Cardiac muscle cell (in vitro differentiated cells and primary cell): ENCODE results near the gene SPTSSA. TPM values are rescaled to one million over a fixed set of nuclear protein-coding genes. Genes with fewer than 3 reads are reported as not detected.

Experiments used
- DNase-seq, 2 donors: peaks; one replicate each; pipeline versions ENCODE4 v3.0.0 to v3.0.0-alpha.2; 2010 to 2017; ENCODE audit warnings: low read depth in 1 of 2, low spot score in 1 of 2
- H3K27ac ChIP-seq: fragments of 200-600 bp; sonication (generic); 2 replicates; pipeline ENCODE4 v1.5.1; 2016
- H3K27me3 ChIP-seq: fragments of 200-600 bp; sonication (generic); 2 replicates; pipeline ENCODE4 v1.6.0; 2016; ENCODE audit warnings: control low read depth
- H3K36me3 ChIP-seq: fragments of 200-600 bp; sonication (generic); 2 replicates; pipeline ENCODE4 v1.5.1; 2016; ENCODE audit warnings: control low read depth
- H3K4me1 ChIP-seq: fragments of 200-600 bp; sonication (generic); 2 replicates; pipeline ENCODE4 v1.8.1; 2017; ENCODE audit warnings: low read depth, mild to moderate bottlenecking, mixed run types
- H3K4me3 ChIP-seq: fragments of 200-600 bp; sonication (generic); 2 replicates; pipeline ENCODE4 v1.5.1; 2016; ENCODE audit warnings: mild to moderate bottlenecking
- H3K9me3 ChIP-seq: fragments of 200-600 bp; sonication (generic); 2 replicates; pipeline ENCODE4 v1.5.1; 2017; ENCODE audit warnings: low read depth, mild to moderate bottlenecking, control low read depth
- CTCF ChIP-seq: IDR thresholded peaks from 2 replicates; pipeline ENCODE4 v1.5.1; 2012; ENCODE audit warnings: low read depth, mild to moderate bottlenecking, low read length
- polyA plus RNA-seq: library from polyadenylated mRNA; unstranded; fragments of >200 nt; fragmentation: Nextera tagmentation; extraction: Ambion mirVana; gene quantifications from 2 replicates; pipeline ENCODE4 v1.2.1, GENCODE V29; 2016
- total RNA-seq: library from RNA; depleted of rRNA; stranded (reverse); fragments of >200 nt; gene quantifications from 2 replicates; pipeline ENCODE4 v1.2.3, GENCODE V29; 2016

The SPTSSA gene
- total and polyA plus RNA-seq, 2 experiments from 2014 or later = 12.5 to 38.0 TPM

- Histone ChIP-seq H3K4me3 (no peak overlapping the region), H3K4me1 (peaks cover 16% of the 10 kb centered on the region), H3K27me3 (no peaks in the 10 kb centered on the region), H3K27ac (no peak overlapping the region), H3K9me3 (no peaks in the 10 kb centered on the region), H3K36me3 (peaks cover 8% of the 10 kb centered on the region)
- DNase-seq = no peak
- no peak for TF ChIP-seq CTCF
These were observed 12.1 kb downstream of the SPTSSA start for GRCh38 chr14:34449819-34450541.

- no peak overlapping the region for H3K27ac ChIP-seq
- DNase-seq = no peak
- H3K27me3 ChIP-seq = no peaks in the 10 kb centered on the region
- no peaks in the 10 kb centered on the region for H3K9me3 ChIP-seq
- TF ChIP-seq CTCF = peak; percentile 3
- peaks cover 10% of the 10 kb centered on the region for H3K36me3 ChIP-seq
- no peak overlapping the region for H3K4me3 ChIP-seq
- H3K4me1 ChIP-seq = no peaks in the 10 kb centered on the region
These were observed 22.9 kb downstream of the SPTSSA start for GRCh38 chr14:34439090-34439489.

DNA sequence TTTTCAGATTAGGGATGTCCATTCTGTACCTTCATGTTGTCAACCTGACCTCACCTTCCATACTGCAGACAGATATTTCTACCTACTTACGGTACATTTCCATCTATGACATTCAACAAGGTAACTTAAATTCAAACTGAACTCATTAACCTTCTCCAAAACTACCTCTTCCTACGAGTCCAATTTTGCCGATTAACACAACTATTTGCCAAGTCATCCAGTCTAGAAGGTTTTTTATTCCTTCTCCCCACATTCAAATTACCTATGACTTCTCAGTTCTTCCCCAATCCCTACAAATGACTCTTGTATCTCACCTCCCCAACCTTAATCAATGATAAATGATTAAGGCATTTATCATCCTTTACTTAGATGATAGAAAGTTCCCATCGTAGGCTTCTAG lies 23.6 kb downstream of the SPTSSA start:
- Histone ChIP-seq H3K4me3 (no peak overlapping the region), H3K36me3 (peaks cover 7% of the 10 kb centered on the region), H3K9me3 (no peaks in the 10 kb centered on the region), H3K27ac (no peak overlapping the region), H3K27me3 (no peaks in the 10 kb centered on the region), H3K4me1 (no peaks in the 10 kb centered on the region)
- no peak for DNase-seq
- TF ChIP-seq CTCF = no peak

GRCh38 chr14:34437729-34438080 lies 24.3 kb downstream of the SPTSSA start:
- TF ChIP-seq CTCF = no peak
- H3K36me3 ChIP-seq = peaks cover 7% of the 10 kb centered on the region

GRCh38 chr14:34436960-34437728 lies 24.9 kb downstream of the SPTSSA start:
- peak in 1 of 2 donors; percentile 30 for DNase-seq
- Histone ChIP-seq H3K27ac (peak overlapping the region; percentile 25), H3K4me3 (no peak overlapping the region)

More at GRCh38 chr14:34437729-34438080, 24.3 kb downstream of the SPTSSA start:
- H3K4me3 ChIP-seq = no peak overlapping the region
- H3K4me1 ChIP-seq = no peaks in the 10 kb centered on the region
- H3K9me3 ChIP-seq = no peaks in the 10 kb centered on the region
- H3K27ac ChIP-seq = peak overlapping the region; percentile 25
- no peaks in the 10 kb centered on the region for H3K27me3 ChIP-seq
- DNase-seq = peak in 1 of 2 donors; percentile 18

More at GRCh38 chr14:34436960-34437728, 24.9 kb downstream of the SPTSSA start:
- H3K27me3 ChIP-seq = no peaks in the 10 kb centered on the region
- no peaks in the 10 kb centered on the region for H3K9me3 ChIP-seq
- H3K4me1 ChIP-seq = no peaks in the 10 kb centered on the region
- no peak for TF ChIP-seq CTCF
- H3K36me3 ChIP-seq = peaks cover 7% of the 10 kb centered on the region
